GM18499 (cell line): Measurements from ENCODE around the gene NFKBIL1.

ENCODE experiments used
- ATAC-seq: cut with Tn5 transposase; IDR thresholded peaks from one replicate; pipeline ENCODE4 v1.9.1; 2021; ENCODE audit warnings: moderate number of reproducible peaks; ENCODE audit not compliant: insufficient read depth, unreplicated experiment

The NFKBIL1 gene

GRCh38 chr6:31558631-31559500 lies 11.5 kb downstream of the NFKBIL1 start:
- ATAC-seq: no peak

- ATAC-seq: no peak
Measured at GRCh38 chr6:31559606-31559957, 12.2 kb downstream of the NFKBIL1 start.

GRCh38 chr6:31559958-31560696 lies 12.7 kb downstream of the NFKBIL1 start:
- peak; percentile 41 for ATAC-seq

GRCh38 chr6:31560697-31561058 lies 13.3 kb downstream of the NFKBIL1 start:
- ATAC-seq: no peak

GRCh38 chr6:31567531-31568370 lies 20.3 kb downstream of the NFKBIL1 start:
- ATAC-seq: no peak

GRCh38 chr6:31568537-31568961 lies 21.1 kb downstream of the NFKBIL1 start:
- peak; percentile 61 for ATAC-seq

- ATAC-seq: no peak
Measured at GRCh38 chr6:31569861-31570536, 22.6 kb downstream of the NFKBIL1 start.

- ATAC-seq: no peak
Measured at GRCh38 chr6:31572041-31572911, 24.9 kb downstream of the NFKBIL1 start, which contains the start of gene LTA. Gene LTA (plus strand): TSS chr6:31572289. CDS start chr6:31572743, 454 bp downstream.

- ATAC-seq: no peak
Measured at GRCh38 chr6:31573239-31574105, 26.1 kb downstream of the NFKBIL1 start.

GRCh38 chr6:31574106-31575061 lies 27.0 kb downstream of the NFKBIL1 start:
- no peak for ATAC-seq

- no peak for ATAC-seq
Measured at GRCh38 chr6:31575335-31575901, 28.0 kb downstream of the NFKBIL1 start, which contains the start of gene TNF. Gene TNF (plus strand): TSS chr6:31575565. CDS start chr6:31575742, 177 bp downstream.

- ATAC-seq: no peak
Measured at GRCh38 chr6:31575952-31576685, 28.7 kb downstream of the NFKBIL1 start.

GRCh38 chr6:31576897-31577578 lies 29.6 kb downstream of the NFKBIL1 start:
- ATAC-seq: no peak

- no peak for ATAC-seq
Measured at GRCh38 chr6:31577579-31577966, 30.2 kb downstream of the NFKBIL1 start.
